Left forelimb (tissue), 1 donor: ENCODE measurements around the gene HRCT1.
A peak's percentile ranks its signal among the peaks of the same experiment; 100 is the strongest.
"Not testable (repeated sequence)": the region's sequence is repeated elsewhere in the genome, so short reads cannot be mapped to it uniquely, and the experiment has no call there.

ENCODE experiments used
- DNase-seq: peaks from one replicate; pipeline ENCODE4 v3.0.0-alpha.2; 2018; ENCODE audit warnings: low spot score

Gene HRCT1

GRCh38 chr9:35896570-35896969 lies 9.4 kb upstream of the HRCT1 start:
- no peak for DNase-seq

- DNase-seq: not testable (repeated sequence)
Measured at GRCh38 chr9:35897376-35898099, 8.5 kb upstream of the HRCT1 start.

GRCh38 chr9:35898337-35898736 lies 7.7 kb upstream of the HRCT1 start:
- no peak for DNase-seq

- no peak for DNase-seq
Measured at GRCh38 chr9:35899021-35899420, 7.0 kb upstream of the HRCT1 start.

- DNase-seq: no peak
Measured at GRCh38 chr9:35903049-35903448, 3.0 kb upstream of the HRCT1 start.

GRCh38 chr9:35904338-35904737 lies 1.7 kb upstream of the HRCT1 start:
- DNase-seq: no peak

- DNase-seq: no peak
Measured at GRCh38 chr9:35905051-35905781, 786 bp upstream of the HRCT1 start.

- no peak for DNase-seq
Measured at GRCh38 chr9:35906923-35907699, 1.1 kb downstream of the HRCT1 start.

- DNase-seq: peak; percentile 81
Measured at GRCh38 chr9:35907711-35908503, 1.9 kb downstream of the HRCT1 start.

GRCh38 chr9:35908504-35909125 lies 2.6 kb downstream of the HRCT1 start:
- no peak for DNase-seq

- DNase-seq: no peak
Measured at GRCh38 chr9:35909274-35909673, 3.3 kb downstream of the HRCT1 start, which contains the start of gene SPAAR. Gene SPAAR (plus strand): TSS chr9:35909490. CDS start chr9:35910464, 974 bp downstream.

- DNase-seq: no peak
Measured at GRCh38 chr9:35909687-35910612, 3.9 kb downstream of the HRCT1 start.

GRCh38 chr9:35910613-35911359 lies 4.8 kb downstream of the HRCT1 start:
- no peak for DNase-seq

- no peak for DNase-seq
Measured at GRCh38 chr9:35911690-35912089, 5.7 kb downstream of the HRCT1 start.

GRCh38 chr9:35912791-35913400 lies 6.9 kb downstream of the HRCT1 start:
- DNase-seq: no peak

GRCh38 chr9:35913429-35913828 lies 7.4 kb downstream of the HRCT1 start:
- DNase-seq: not testable (repeated sequence)

GRCh38 chr9:35914301-35914807 lies 8.4 kb downstream of the HRCT1 start:
- no peak for DNase-seq

GRCh38 chr9:35915681-35916294 lies 9.8 kb downstream of the HRCT1 start:
- no peak for DNase-seq
